ENCODE measurements around the gene HEMGN.
A peak's percentile ranks its signal among the peaks of the same experiment; 100 is the strongest.

The HEMGN gene

DNA sequence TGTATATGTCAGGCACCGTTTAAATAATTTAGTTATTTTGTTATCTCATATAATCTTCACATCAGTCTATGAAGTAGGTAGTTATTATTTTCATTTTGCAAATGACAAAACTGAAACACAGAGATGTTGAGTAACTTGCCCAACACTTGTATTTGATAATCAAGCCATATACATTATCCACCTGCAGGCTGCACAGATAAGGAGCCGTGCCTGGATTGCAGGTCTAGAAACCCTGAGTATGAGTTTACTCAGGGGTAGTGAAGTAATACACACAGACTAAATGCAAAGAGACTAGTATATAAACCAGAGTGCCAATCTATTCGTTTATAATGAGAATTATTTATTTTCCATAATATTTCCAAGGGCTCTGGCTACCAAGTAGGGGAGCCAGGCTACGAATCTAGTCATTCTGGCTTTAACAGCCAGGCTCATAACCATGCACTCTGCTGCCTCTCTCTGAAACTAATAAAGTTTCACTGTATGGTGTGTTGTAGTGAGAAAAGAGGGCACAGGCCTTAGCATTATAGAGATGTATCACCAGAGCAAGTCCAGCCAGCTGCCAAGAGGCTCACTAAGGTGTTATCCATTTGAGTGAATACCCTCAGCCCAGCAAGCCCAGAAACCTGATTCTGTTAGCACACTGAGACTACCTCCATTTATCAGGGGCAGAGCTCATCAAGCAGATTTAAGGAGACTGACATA is 4.5 kb downstream of the HEMGN start:
- TF ChIP-seq, protein P1, sequence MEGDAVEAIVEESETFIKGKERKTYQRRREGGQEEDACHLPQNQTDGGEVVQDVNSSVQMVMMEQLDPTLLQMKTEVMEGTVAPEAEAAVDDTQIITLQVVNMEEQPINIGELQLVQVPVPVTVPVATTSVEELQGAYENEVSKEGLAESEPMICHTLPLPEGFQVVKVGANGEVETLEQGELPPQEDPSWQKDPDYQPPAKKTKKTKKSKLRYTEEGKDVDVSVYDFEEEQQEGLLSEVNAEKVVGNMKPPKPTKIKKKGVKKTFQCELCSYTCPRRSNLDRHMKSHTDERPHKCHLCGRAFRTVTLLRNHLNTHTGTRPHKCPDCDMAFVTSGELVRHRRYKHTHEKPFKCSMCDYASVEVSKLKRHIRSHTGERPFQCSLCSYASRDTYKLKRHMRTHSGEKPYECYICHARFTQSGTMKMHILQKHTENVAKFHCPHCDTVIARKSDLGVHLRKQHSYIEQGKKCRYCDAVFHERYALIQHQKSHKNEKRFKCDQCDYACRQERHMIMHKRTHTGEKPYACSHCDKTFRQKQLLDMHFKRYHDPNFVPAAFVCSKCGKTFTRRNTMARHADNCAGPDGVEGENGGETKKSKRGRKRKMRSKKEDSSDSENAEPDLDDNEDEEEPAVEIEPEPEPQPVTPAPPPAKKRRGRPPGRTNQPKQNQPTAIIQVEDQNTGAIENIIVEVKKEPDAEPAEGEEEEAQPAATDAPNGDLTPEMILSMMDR (conservative IDR thresholded peaks at IDR 0.05), result no peak
- H3K27ac ChIP-seq, result no peak overlapping the region

DNA sequence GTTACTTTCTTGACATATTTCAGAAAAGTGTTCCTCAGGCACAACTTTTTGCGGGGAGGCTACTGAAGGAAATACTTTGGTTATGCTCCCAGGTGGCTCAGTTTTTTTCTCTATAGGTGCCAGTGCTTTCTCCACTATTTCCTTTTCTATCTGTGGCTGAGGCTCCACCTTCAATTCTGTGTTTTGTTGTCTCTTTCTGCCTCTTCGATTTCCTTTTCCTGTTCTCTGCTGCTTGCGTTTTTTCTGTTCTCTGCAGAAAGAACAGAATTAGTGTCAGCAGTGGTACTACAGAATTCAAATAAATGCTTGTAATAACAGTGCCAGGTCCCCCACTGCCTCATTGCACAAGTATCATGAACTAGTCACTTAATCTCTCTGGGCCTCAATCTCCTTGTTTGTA is 7.0 kb downstream of the HEMGN start:
- H3K27ac ChIP-seq, result no peak overlapping the region
- TF ChIP-seq, protein P1 (conservative IDR thresholded peaks at IDR 0.05), result no peak

DNA sequence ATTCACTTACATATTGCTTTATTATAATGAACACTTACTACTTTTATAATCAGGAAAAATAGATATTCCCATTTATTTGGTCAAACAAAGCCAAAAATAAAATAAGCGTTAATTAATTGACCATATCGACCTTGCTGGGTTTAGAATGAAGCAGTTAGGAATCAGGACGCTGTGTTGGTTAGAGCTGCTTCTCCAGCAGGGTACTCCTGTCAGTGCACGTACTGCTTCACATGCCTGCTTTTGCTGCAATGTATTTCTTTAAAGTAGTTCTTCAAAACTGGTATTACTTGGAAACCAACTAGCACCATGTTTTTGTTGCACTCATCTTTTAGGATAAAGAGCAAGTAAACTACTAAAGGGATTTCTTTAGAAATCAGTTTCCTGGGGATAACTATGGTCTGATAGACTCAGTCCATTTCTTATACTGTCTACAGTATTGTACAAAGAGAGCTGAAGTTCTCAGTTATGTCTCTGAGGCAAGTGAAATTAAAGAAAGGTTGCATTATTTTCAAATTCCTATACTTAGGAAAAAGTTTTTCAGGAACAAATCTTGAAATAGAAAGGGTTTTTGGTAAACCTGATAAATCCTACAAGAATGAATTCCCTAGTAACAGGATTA is 8.9 kb downstream of the HEMGN start:
- H3K27ac ChIP-seq, result no peak overlapping the region
- TF ChIP-seq, protein P1 (conservative IDR thresholded peaks at IDR 0.05), result no peak

DNA sequence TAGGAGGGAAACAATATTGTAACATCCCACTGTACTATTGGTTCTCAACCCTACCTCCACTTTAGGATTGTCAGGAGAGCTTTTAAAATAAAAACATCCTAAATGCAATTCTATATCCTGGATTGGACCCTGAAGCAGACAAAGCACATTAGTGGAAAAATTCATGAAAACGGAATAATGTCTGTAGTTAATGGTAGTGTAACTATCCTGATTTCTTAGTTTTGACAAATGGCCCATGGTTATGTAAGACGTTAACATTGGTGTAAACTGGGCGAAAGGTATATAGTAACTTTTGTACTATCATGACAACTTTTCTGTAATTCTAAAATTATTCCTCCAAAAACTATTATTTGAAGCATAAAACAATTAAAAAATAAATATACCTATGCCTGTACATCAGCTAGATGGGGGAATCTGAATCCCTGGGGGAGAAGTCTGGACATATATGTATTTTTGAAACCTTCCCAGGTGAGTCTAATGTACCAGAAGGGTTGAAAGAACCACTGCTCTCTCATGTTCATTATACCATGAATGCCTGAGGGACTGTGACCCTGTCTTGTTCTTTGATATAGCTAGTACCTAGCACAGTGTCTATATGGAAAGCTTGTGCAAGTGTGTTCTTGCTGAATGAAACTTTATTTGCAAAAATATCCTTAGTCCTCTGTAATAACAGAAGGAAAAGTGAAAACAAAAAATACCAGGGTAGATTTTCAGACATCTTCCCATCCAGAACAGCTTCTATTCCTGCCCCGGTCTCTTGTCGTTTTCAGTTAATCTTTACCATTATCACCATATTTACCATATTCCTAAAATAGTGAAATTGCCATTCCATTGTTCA is 12.3 kb downstream of the HEMGN start:
- TF ChIP-seq, protein P1 (conservative IDR thresholded peaks at IDR 0.05), result no peak
- no peak overlapping the region for H3K27ac ChIP-seq

DNA sequence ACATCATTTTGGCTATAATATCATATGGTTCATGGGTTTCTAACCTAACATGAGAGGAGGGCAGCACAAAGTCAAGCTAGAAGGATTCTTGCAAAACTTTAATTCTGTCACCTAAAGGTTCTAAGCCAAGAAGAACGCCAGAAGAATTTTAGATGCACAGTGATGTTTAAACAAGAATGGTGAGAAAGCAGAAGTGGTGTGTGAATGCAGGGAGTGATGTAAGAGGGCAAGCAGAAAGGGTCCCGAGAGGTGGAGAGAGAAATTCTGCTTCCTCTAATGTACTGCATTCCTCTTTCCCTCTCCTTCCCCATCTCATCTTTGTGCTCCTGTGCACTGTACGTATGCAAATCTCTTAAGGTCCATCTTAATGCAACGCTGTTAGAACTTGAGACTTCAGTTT is 13.6 kb downstream of the HEMGN start:
- no peak overlapping the region for H3K27ac ChIP-seq
- TF ChIP-seq, protein P1 (conservative IDR thresholded peaks at IDR 0.05), result no peak

DNA sequence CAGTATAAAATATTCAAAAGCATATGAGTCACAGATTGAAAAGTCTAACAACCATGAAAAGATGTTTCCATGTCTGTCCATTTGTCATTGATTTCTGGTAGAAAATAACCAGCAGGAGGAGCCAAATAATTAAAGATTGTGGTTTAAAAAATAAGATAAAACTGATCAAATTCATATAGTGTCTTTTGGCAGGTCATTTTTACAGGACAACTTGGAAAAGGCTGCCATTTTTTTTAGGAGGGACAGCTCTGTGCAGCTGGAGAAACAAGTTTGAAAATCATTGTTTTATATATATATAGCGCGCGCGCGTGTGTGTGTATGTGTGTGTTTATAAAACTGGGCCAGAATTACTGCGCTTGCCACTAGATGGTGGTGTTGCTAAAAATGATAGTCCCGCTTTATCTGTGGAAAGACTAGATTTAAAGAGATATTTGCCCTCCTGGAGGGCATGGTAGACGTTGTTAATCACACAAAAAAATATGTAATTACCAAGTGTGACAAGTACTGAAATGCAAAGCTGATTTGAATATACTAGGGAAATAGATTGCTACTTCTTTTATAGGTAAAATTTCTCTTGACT is 14.4 kb downstream of the HEMGN start:
- TF ChIP-seq, protein P1 (conservative IDR thresholded peaks at IDR 0.05), result peak; percentile 88
- peak overlapping the region; percentile 94 for H3K27ac ChIP-seq
